Activated CD4-positive, alpha-beta T cell treated with anti-CD3 and anti-CD28 coated beads, Interleukin-2, amount 50 U/mL, for 48 hours (primary cell): ENCODE results near the gene POLR2J2.
A peak's percentile ranks its signal among the peaks of the same experiment; 100 is the strongest.
"Not testable (repeated sequence)": the region's sequence is repeated elsewhere in the genome, so short reads cannot be mapped to it uniquely, and the experiment has no call there.

Source experiments
- DNase-seq, 2 experiments: peaks; one replicate each; pipeline ENCODE4 v3.0.0-alpha.2; 2020

Gene POLR2J2

DNA sequence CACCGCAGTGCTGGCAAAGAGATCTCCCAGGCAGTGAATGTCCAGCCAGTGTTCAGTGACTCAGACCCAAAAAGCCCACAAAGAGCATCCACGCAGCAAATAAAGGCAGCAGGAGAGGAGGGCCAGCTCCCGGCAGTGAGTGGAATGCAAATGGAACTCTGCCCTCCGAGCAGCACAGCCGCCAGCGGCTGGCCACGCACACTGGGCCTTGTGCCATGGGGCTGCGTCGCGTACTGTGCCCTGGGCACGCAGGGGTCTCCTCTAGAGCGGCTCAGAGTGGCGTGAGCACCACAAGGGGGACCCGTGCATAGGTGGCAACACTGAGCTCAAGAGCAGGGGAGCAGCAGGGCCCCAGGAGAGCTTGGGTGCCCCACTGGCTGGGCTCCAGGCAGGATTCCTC is 3.9 kb downstream of the POLR2J2 start:
- not testable (repeated sequence) for DNase-seq

DNA sequence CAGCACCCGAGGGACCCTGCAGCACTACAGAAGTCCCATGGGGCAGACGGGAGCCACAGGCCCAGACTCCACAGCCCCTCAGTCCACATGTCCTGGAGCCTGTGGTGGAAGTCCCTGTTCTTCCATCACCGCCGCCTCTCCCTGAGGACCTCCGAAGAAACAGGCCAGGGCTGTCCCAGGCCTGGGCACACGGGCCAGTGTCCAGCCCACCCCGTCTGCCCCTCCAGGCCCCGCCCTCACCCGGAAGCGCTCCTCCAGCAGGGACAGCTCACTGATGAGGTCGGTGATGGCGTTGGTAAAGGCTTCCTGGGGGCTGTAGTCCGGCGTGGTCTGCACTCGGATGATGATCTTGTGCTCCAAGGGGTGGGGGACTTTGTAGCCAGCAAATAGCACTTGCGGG is 4.6 kb downstream of the POLR2J2 start:
- not testable (repeated sequence) for DNase-seq

DNA sequence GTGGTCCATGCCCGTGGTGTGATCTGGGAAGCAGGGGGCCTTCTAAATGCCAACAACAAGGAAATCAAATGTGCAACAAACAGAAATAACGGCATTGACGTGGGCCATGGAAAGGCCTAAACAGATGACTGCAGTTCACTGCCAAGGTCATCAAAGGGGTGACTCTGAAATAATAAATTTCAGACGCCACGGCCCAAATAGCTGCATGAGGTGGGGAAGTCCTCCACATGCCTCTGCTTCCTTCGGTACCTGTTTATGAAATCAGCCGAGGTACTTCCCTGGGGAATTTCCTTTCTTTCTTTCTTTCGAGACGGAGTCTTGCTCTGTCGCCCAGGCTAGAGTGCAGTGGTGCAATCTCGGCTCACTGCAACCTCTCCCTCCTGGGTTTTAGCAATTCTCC is 6.7 kb downstream of the POLR2J2 start:
- not testable (repeated sequence) for DNase-seq

DNA sequence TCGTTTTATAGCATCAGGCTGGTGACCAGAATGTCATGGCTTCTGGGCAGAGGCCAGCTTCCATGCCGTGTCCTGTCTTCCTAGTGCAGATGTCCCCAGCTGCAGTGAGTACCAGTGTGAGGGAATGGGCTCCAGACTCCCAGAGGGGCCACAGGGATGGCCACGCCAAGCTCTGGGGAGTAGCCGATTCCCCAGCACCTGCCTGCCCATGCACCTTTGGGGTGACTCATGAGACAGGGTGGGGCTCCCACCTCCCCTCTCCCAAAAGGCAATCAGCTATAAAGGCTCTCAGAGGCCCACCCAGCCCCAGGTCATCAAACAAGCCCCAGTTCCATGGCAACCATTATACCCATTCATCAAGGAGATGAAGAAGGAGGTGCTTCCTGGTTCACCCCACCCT is 21.5 kb downstream of the POLR2J2 start, which contains the start of gene SPDYE2B:
SPDYE2B (plus strand) TSS at position 396 of the 400 bp plus-strand sequence. CDS start 2,030 bp downstream, outside the sequence.
- not testable (repeated sequence) for DNase-seq

DNA sequence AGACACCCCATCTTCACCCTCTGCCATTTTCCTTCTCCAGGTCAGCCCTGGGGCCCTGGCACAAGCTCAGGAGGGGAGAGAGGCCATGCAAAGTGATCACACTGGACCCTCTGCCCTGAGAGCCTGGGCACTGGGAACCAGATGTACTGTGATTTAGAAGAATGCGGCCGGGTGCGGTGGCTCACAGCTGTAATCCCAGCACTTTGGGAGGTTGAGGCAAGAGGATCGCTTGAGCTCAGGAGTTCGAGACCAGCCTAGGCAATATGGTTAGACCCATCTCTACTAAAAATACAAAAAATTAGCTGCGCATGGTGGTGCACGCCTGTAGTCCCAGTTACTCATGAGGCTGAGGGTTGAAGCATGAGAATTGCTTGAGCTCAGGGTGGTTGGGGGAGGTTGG is 23.6 kb downstream of the POLR2J2 start:
- DNase-seq, result not testable (repeated sequence)

DNA sequence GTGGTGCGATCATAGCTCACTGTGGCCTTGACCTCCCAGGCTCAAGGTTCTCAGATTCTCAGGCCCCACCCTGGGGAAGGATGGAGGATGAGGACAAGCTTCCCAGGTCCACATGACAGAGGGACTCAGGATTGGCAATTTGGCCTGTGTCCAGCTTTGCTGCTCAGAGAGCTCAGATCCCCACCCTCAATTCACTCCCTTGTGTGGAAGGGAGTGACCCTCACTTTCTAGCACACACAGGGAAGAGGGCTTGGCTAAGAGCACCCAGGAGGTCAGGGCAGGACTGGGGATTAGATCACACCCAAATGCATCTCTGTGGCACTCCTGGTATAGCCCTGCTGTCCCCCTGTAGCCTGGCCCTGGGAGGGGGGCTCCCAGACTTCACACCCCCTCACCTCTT is 28.1 kb downstream of the POLR2J2 start:
- not testable (repeated sequence) for DNase-seq

DNA sequence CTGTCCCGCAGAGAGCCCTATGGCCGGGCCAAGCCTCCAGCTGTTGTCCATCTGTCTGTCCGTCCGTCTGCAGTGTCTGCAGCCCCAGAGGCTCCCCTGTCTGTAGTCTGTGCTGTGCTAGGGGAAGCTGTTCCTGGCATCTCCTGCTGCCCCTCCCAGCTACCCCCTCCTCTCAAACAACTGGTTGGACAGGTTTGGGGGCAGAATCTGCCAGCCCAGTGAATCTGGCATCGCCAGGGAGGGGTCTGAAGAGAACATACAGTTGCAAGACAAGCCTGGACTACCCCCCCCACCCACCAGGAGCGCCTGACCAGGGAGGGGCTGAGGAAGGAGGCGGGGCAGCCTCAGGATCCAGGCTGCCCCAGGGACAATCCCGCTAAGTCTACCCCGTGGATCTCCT is 28.8 kb downstream of the POLR2J2 start, which contains the start of gene UPK3BL1:
UPK3BL1 (minus strand) TSS at position 101 of the 400 bp plus-strand sequence; CDS start at position 51, 50 bp downstream.
- DNase-seq, result not testable (repeated sequence)

DNA sequence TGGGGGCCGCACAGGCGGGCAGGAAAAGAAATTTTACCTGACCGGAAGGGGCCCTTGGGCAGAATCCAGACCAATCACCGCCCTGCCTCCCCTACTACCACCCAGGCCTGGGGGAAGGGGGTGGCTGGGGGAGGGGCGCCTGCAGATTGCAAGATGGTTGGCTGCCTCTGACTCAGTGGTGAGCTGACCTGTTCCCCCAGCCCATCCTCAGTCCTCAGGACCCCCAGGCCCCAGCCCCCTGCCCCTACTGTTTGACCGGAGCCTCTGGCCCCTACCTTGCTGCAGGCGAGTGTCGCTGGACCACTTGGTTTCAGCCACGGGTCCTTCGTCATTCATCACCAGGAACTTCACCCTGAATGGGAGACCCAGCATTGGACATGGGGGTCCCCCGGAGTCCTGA is 32.6 kb downstream of the POLR2J2 start:
- not testable (repeated sequence) for DNase-seq

DNA sequence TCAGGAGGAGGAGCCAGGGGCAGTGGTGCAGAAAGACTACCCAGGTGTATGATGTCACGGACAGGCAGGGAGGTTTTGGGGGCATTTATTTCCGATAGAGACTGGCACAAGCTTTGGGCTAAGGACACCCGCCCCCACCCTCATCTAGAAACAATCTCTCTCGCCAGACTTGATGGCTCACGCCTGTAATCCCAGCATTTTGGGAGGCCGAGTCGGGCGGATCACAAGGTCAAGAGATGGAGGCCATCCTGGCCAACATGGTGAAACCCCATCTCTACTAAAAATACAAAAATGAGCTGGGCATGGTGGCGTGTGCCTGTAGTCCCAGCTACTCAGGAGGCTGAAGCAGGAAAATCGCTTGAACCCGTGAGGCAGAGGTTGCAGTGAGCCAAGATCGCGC is 34.5 kb downstream of the POLR2J2 start:
- DNase-seq, result not testable (repeated sequence)

DNA sequence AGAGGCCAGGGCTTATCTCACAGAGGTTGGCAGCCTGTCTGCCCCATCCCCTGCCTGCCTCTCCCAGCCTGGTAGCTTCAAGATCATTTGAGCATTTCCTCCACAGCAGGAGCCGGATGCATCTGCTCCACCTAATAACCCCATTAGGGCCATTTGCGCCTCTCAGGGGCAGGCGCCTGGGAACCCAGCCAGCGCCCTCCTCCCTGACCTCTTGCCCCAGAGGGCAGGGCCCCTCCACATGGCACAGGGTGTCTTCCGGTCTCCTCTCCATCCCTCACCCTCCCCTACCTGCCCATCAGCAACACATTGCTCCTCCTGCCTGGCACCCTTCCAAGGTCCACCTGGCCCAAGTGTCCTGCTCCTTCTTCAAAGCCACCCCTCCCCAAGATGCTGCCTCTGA is 36.1 kb downstream of the POLR2J2 start:
- not testable (repeated sequence) for DNase-seq

DNA sequence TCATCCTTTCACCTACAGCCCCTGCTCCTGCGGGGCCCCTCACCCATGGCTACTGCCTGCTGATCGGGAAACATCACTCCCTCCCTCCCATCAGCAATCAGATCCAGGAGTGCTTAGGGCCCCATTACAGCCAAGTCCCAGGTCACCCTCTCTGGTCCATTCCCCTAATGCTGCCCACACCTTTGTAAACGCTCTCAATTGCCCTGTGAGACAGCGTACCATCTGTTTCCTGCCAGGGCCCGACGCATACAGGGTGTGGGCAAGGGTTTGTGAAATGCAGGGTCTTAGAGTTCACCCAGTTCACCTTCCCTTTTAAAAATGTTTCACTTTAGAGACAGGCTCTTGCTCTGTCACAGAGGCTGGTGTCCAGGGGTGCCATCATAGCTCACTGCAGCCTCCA is 37.2 kb downstream of the POLR2J2 start:
- not testable (repeated sequence) for DNase-seq

DNA sequence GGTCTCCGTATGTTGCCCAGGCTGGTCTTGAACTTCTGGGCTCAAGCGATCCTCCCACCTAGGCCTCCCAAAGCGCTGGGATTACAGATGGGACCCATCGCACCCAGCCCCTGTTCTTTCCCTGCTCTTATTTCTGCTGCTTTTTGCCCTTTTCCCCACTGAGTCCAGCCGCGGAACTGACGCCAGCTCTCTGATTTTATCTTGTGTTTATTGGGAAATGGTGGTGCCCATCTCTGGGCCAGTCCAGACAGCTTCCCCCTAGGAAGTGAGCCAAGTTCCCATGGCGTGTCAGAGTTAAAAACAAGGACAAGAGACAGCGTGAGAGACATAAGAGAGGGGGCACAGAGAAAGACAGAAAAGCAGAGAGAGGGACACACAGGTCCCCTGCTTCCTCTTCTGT is 40.8 kb downstream of the POLR2J2 start:
- not testable (repeated sequence) for DNase-seq

DNA sequence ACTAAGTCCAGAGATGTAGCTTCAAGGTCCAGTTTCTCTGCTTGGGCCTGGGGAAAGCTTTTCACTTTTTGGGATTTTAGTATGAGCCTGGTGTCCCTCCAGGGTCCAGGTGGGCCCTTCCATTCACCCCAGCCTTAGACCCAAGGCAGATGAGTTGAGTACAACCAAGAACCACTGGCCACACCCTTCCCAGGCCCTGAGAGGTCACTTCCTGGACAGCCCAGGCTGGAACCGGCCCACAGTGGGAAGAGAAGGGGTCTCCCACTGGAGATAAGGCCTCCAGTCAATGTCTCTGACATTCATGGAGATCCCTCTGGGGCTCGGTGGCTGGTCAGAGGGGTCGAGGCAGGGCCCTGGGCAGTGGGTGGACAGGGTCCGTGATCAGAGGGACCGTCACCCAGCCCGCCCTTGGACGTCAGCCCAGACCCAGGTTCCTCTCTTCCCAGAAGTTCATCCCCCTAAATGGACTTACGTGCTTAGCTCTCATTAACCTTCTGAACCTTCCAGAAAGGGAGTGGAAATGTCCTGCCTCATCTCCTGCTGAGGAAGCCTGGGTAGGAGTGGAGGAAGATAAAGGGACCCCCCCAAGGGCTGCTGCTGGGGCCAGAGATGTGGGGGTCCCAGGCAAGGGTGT is 44.1 kb downstream of the POLR2J2 start:
- DNase-seq, result not testable (repeated sequence)

DNA sequence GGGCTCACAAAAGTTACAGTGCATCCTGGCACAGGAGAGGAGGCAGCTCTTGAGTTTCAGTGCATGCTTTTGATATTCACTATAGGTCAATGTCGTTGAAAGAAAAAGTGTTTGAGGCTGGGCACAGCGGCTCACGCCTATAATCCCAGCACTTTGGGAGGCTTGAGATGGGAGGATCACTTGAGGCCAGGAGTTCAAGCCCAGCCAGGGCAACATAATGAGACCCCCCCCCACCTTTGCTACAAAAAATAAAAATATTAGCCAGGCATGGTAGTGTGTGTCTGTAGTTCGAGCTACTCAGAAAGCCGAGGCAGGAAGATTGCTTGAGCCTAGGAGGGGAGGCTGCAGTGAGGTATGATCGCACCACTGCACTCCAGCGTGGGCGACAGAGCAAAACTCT is 53.3 kb downstream of the POLR2J2 start:
- DNase-seq, result not testable (repeated sequence)

DNA sequence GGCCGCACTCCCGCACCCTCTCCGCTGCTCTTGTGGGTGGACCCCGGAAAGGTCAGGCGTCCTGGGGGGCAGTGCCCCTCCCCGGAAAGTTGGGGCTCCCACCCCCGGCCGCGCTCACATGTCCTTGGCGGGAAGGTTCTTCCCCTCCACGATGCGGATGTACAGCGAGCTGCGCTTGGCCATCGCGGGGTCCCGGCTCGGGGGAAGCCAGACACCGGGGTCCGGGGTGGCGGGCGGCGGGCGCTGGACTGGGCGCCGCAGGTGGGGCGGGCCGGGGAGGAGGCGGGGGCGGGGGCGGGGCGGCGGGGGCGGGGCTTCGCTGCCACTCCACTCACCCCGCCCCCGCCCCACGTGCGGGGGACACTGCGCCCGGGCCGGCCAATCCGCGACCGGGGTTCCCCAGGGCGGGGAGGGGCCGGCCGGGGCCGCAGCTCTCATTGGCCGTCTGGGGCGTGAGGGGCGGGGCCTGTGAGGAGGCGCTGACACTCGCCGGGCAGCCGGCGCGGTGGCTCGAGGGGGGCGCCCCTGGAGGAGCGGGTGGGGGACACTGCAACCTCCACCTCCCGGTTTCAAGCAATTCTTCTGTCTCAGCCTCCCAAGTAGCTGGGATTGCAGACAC is 54.8 kb downstream of the POLR2J2 start, which contains the start of gene RASA4:
RASA4 (minus strand) TSS at position 250 of the 619 bp plus-strand sequence; CDS start at position 183, 67 bp downstream.
- peak; percentile 23 to 33 for DNase-seq
